Stimulated activated CD4-positive, alpha-beta T cell treated with anti-CD3 and anti-CD28 coated beads, Interleukin-2, amount 100 ng/mL, for 4 hours (primary cell): ENCODE results near the gene SMOC1.

Experiments used
- DNase-seq: peaks from one replicate; pipeline ENCODE4 v3.0.0-alpha.2; 2020; ENCODE audit warnings: low read depth

The SMOC1 gene

DNA sequence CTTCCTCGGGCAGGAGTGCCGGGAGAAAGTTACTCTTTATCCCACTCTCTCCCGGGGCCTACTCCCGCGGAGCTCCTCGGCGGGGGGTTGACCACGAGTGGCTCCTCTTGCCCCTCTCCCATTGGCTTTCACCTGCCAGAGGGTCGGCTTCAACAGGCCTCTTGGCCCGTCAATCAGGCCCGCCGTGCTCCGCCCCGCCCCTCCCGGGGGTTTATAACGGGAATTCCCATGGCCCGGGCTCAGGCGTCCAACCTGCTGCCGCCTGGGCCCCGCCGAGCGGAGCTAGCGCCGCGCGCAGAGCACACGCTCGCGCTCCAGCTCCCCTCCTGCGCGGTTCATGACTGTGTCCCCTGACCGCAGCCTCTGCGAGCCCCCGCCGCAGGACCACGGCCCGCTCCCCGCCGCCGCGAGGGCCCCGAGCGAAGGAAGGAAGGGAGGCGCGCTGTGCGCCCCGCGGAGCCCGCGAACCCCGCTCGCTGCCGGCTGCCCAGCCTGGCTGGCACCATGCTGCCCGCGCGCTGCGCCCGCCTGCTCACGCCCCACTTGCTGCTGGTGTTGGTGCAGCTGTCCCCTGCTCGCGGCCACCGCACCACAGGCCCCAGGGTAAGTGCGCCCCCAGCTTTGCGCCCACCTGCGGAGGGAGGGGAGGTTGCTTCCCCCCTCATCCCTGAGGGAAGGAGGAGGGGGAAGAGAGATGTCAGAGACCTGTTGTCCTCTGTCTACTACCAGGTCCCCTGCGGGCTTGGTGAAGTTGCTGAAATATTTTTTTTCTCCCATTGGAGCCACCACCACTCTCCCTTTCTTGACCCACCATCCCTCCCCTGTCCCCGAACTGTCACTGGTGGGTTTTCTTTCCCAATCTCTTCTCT, at the start of gene SMOC1:
Gene SMOC1, plus strand, starts transcription at position 242 of the 869 bp plus-strand sequence. Its CDS starts 263 bp downstream, at position 505.
- DNase-seq, result no peak

DNA sequence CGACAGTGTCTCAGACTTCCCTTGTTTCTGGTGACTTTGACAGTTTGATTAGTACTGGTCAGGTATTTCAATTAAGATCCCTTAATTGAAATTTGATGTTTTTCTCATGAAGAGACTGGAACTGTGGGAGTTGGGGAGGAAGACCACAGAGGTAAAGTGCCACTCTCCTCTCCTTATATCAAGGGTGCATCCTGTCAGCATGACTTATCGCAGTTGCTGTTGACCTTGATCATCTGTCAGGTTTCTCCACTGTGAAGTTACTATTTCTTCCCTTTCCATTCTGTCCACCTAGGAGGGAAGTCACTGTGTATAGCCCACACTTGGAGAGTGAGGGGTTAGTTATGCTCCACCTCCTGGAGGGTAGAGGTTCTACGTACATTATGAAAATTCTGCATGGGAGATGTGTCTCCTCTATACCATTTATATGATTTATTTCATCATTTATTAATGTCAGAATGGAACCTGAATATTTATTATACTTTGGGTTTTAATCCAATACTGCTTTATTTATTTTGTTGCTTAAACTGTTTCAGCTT, 40.3 kb upstream of the SMOC1 start:
- no peak for DNase-seq

DNA sequence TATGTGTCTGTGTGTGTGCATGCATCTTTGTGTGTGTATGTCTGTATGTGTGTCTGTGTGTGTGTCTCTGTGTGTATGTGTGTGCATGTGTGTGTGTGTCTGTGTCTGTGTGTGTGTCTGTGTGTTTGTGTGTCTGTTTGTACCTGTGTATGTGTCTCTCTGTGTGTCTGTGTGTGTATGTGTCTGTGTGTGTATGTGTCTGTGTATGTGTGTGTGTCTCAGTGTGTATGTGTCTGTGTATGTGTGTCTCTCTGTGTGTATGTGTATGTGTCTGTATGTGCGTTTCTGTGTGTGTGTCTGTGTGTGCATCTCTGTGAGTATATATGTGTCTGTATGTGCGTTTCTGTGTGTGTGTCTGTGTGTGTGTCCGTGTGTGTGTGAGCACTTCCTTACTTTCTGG, 39.6 kb upstream of the SMOC1 start:
- no peak for DNase-seq

DNA sequence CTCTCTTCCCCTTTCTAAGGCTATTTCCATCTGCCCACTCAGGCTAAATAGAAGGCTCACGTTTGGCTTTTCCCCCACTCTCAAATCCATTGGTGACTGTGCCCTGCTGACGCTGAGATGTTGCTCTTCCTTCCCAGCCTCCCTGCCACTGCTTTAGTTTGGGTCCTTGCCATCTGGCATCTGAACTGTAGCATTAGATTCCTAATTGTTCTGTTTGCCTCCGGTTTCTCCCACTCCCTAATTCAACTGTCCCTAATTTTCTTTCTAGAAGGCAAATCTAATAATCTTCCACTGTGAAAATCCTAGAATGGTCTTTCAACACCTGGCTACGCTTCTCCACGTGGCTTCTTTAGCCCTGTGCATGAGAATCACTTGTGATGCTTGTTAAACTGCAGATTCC, 37.6 kb upstream of the SMOC1 start:
- no peak for DNase-seq

DNA sequence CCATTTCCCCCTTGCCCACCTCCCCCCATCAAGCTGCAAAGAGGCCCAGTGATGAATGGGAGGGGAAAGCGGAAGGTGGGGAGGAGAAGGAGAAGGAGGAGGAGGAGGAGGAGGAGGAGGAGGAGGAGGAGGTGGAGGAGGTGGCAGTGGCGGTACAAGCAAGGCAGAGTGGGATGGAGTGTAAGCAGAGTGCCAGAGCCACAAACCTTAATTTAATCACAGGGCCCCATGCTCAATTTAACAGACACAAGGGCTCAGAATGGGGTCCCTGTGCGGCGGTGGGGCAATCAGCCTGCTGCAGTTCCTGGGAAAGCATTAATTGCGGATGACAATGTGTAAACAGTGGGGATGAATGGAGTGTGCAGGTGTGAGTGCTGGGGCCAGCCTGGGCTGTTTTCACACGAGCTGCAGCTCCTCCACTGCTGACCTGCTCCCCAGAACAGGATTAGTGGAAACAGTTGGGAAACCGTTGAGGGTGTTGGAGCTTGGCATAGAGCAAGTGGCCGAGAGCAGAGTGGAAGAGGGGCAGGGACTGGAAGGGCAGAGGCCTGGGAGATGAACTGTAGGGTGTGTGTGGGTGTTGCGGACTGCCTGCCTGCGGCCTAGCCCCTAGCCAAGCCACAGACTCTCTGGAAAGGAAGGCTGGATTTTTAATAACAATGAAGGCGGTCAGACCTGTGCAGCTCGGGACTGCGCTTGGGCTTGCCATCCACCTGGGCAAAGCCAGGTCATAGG, 36.4 kb upstream of the SMOC1 start:
- DNase-seq, result no peak

DNA sequence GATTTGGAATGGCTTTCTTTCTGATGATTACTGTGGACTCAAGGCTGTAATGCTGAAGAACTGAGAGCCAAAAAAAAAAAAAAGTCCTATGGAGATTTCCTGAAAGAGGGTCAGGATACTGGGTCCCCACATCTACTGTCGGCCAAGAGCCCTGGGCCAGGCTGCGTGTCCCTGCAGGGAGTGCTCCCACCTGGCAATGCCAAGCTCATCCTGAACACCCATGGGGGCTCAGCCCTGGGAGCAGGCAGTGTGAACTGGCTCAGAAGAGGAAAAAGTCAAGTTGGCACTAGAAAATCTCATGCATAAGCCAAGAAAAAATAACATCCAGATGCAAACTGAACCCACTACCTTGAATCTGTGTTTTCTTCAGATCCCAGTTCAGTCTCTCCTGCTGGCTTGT, 35.0 kb upstream of the SMOC1 start:
- no peak for DNase-seq

DNA sequence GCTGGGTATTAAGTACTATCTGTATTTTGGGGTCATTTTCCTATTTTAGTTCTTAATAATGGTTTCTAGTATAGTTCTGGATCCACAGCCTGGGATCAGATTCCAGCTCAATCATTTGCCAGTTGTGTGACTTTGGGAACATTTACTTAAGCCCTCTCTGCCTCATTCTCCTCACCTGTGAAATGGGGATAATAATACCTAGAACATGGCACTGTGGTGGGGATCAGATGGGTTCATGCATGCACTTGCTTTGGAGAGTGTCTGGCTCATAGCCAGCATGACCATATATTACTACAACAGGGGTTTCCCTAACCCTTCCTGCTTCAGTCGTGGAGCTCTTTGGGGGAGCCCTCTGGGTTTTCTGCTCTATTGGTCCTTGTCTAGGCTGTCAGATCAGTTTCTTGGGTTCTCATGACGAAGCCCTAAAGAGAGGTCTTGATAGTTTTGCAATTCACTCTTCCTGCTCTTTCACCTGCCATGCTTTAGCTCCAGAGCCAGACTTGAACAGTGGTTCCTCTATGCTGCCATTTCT, 34.1 kb upstream of the SMOC1 start:
- no peak for DNase-seq

GRCh38 chr14:69845787-69846186, 33.4 kb upstream of the SMOC1 start:
- no peak for DNase-seq

DNA sequence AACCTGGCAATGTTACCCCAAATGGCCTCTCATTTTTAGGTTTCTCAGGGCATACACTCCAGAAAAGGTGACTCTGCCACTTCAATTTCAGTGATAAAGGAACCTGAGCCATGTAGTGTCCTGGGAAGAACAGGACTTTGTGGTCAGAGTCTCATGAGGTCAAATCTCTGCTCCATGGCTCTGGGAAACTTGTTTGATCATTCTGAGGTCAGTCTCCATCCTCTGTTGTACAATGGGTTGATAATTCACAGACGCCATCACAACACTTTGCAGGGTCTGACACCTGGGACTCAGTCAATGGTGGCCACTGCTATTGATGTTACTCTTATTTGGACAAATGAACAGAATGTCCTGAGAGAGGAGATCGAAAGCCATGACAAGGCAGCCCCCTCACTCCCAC, 31.1 kb upstream of the SMOC1 start:
- no peak for DNase-seq

- no peak for DNase-seq
These were observed 30.3 kb upstream of the SMOC1 start for GRCh38 chr14:69848903-69849391.

- DNase-seq, result no peak
These were observed 29.0 kb upstream of the SMOC1 start for GRCh38 chr14:69850086-69850735.

DNA sequence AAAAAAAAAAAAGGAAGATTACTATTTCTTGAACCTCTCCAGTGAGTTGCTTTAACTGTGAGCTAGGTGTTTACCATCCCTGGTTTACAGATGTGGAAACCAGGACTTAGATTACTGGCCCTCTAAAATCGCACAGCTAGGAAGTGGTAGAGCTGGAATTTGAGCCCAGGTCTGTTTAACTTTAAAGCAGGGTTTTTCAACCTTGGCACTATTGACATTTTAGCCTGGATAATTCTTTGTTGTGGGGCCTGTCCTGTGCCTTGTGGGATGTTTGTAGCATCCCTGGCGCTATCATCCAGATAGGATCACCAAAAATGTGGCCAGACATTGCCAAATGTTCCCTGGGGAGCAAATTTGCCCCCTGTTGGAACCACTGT, 28.5 kb upstream of the SMOC1 start:
- DNase-seq, result no peak

DNA sequence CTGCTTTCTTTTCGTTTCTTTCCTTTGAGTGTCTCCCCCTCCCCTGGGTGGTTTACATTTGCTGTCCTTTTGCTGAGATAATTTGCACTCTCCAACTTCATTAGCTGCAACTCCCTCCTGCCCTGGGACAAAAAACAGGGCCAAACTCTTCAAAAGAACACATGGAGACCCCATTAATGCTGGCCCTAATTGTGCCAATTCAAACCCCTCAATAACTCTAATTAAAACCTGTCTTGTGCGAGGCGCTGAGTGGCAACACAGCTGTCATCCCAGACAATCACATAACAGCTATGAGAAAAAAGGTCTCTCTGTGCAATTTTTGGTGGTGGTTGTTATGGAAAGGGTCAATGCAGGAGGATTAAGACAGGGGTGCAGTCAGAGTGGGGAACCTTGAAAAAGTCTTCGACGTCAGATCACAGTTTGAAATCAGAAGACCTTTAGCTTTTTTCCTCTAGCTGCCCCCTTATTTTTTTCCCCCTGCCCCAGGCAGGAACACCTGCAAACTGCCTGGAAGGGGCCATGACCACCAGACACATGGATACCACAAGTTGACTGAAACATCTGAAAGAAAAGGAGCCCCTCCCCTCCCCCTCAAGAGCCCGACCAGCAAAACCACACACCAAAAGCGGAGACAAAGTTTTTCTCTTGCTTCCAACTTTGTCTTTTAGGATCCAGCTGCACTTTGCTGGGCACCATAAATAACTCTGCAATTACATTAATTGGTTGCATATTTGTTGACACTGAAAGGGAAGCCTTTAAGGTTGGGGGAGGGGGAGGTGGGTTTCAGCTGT, 26.5 kb upstream of the SMOC1 start:
- no peak for DNase-seq

- DNase-seq, result no peak
These were observed 25.4 kb upstream of the SMOC1 start for GRCh38 chr14:69853774-69854173.

DNA sequence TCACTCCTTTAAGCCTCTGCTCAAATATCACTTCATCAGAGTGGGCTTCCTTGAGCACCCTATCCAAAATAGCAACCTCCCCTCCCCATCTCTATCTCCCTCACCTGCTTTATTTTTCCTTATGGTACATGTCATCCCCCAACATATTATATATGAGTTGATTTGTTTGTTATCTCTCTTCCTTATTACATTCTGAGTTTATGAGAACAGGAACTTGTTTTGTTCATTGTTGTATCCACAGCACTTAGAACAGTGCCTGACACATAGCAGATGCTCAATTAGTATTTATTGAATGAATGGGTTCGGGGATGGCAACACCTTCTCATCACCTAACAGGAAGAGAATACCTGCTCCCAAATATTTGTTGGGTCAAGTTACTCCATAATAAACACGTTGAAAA, 24.6 kb upstream of the SMOC1 start:
- no peak for DNase-seq

DNA sequence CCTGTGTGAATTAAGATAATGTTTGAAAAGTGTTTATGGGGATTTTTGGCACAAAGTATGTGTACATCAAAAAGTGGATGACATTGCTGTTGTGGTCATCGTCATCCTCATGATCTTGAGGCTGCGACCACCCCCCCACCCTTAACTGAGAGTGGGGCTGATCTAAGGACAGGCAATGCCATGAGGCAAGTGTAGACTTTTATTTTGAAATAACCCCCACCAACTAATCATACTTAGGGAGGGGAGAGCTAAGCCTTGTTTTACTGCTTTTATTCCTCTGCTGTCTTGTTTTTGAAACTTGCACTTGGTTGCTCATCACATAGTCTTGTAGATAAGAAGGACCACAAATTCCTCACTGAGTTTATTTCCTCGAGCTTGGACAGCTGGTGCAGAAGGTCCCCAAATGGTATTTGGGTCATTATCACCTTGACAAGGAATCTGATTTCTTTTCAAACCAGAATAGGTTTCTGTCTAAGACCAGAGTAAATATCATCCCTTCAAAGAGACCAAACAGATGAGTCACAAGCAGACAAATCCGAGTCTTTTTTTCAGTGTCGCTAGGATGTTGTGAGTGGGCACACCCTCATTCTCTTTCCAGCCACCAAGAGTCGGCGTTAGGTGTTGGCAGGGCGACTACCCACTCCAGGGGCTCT, 23.9 kb upstream of the SMOC1 start:
- no peak for DNase-seq

GRCh38 chr14:69858801-69859200, 20.4 kb upstream of the SMOC1 start:
- DNase-seq, result no peak

DNA sequence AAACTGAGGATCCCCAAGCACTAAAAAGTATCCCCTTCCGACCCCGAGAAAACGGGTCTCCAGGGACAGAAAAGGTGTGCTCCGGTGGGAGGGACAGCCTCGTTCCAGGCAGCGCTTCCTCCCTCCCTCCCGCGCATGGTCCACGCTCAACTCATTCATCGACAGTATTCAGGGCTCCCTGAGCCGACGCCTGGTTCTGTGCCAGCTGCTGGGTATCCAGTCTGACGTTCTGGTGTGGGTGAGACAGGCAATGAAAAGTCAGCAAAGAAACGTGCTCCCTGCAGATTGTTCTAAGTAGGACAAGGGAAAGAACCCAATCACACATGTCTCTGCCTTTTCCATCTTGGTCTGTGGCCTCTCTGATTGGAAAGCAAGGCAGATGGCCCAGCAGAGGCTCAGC, 19.6 kb upstream of the SMOC1 start:
- DNase-seq, result no peak

DNA sequence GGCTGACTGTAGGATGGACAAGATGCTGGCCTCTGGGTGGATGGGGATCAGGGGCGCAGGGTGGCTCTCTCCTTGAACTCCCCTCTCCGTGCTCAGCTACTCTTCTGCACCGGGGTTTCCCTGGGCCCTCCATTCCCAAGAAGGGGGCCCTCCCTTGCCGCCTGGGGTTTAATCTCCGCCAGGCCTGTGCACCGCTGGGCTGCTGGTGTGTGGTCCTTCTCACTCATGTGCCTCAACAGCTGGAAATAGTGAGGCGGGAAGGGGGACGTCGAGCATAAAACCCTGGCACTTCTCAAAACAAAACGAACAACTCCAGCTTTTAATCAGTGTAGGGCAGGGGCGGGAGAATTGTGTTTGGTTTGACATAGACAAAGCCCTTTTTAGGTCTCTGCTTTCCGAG, 19.0 kb upstream of the SMOC1 start:
- no peak for DNase-seq

DNA sequence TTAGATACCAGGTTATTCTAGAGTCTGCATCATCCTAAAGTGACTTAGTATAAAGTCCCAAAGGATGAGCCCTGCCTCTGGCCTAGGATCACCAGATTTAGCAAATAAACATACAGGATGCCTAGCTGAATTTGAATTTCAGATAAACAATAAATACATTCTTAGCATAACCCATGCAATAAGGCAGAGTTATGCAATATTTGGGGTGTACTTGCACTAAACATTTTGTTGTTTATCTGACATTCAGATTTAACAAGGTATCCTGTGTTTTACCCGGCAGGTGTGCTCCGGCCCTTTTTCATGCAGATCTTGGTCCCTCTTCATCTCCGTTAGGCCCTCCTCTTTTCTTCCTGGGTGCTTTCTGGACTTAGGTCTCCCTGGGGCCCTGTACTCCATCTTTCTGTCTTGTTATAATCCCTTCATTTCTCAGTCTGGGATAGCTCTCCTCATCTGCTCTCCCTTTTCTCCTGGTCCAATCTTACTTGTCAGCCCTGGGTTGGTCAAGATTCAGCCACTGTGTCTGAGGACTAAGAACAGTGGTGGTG, 18.1 kb upstream of the SMOC1 start:
- DNase-seq, result no peak

DNA sequence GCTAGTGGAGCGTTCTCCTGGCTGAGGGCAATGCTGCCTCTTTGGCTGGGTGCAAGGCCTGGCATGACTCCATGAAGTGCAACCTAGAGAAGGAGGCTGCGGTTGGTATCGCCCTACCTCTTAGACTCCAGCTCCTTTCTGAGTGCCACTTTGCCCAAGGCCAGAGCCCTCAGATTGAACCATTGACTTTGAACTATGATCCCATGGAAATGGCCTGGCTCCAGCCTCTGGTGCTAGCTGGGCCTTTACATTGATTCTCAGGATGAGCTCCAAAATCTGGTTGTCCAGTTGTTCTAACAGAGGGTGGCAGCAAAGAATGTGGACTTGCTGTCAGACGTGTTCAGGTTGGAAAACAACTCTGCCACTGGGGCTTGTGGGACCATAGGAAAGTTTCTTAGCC, 16.1 kb upstream of the SMOC1 start:
- DNase-seq, result no peak
